Cardiac muscle cell (in vitro differentiated cells and primary cell): Measurements from ENCODE around the gene AQR. TPM values are rescaled to one million over a fixed set of nuclear protein-coding genes. Genes with fewer than 3 reads are reported as not detected.
A peak's percentile ranks its signal among the peaks of the same experiment; 100 is the strongest.

ENCODE experiments used
- DNase-seq, 2 donors: peaks; one replicate each; pipeline versions ENCODE4 v3.0.0 to v3.0.0-alpha.2; 2010 to 2017; ENCODE audit warnings: low read depth in 1 of 2, low spot score in 1 of 2
- H3K27ac ChIP-seq: fragments of 200-600 bp; sonication (generic); 2 replicates; pipeline ENCODE4 v1.5.1; 2016
- H3K27me3 ChIP-seq: fragments of 200-600 bp; sonication (generic); 2 replicates; pipeline ENCODE4 v1.6.0; 2016; ENCODE audit warnings: control low read depth
- H3K36me3 ChIP-seq: fragments of 200-600 bp; sonication (generic); 2 replicates; pipeline ENCODE4 v1.5.1; 2016; ENCODE audit warnings: control low read depth
- H3K4me1 ChIP-seq: fragments of 200-600 bp; sonication (generic); 2 replicates; pipeline ENCODE4 v1.8.1; 2017; ENCODE audit warnings: low read depth, mild to moderate bottlenecking, mixed run types
- H3K4me3 ChIP-seq: fragments of 200-600 bp; sonication (generic); 2 replicates; pipeline ENCODE4 v1.5.1; 2016; ENCODE audit warnings: mild to moderate bottlenecking
- H3K9me3 ChIP-seq: fragments of 200-600 bp; sonication (generic); 2 replicates; pipeline ENCODE4 v1.5.1; 2017; ENCODE audit warnings: low read depth, mild to moderate bottlenecking, control low read depth
- polyA plus RNA-seq: library from polyadenylated mRNA; unstranded; fragments of >200 nt; fragmentation: Nextera tagmentation; extraction: Ambion mirVana; gene quantifications from 2 replicates; pipeline ENCODE4 v1.2.1, GENCODE V29; 2016
- total RNA-seq: library from RNA; depleted of rRNA; stranded (reverse); fragments of >200 nt; gene quantifications from 2 replicates; pipeline ENCODE4 v1.2.3, GENCODE V29; 2016
- TF ChIP-seq, protein P1 (sequence below): IDR thresholded peaks from 2 replicates; pipeline ENCODE4 v1.5.1; 2012; ENCODE audit warnings: low read depth, mild to moderate bottlenecking, low read length

AQR gene
- total and polyA plus RNA-seq, 2 experiments from 2014 or later, result 14.7 to 20.6 TPM

DNA sequence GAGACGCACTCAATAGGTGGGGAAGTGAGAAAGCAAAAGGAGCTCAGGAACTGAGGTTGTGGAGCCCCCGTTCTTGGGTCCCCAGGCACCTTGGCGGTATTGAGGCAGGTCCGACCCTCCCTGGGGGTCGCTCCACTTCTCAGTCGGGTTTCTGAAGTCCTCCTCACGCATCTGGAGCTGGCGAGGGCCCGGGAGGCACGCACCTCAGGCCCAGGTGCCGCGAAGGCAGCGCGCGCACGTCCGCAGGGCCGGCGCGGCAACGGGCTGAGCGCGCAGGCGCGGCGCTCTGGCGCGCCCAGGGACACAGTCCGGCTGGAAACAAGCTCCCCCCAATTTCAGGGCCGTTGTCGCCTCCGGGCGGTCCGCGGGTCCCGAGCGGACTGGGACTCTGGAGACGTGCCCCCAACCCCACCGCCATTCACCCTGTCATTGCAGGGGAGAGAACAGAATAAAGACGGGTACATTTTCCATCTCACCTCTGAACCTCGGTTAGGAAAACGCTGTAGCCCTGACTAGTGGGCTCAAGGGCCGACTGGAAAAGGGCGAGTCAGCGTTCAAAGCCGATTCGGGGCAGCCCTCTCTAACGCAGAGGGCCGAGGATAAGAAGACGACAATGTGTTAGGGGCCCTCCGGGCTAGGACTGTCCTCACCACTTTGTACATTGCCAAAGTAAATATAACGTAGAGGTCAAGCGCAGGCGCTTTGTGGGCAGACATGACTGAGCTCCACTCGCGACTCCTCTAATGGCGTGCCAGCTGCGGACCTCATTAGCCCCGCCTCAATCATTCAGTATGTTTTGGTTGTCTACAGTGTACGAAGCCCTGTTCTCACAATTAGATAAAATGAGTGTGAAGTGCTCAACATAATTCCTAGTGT lies 18.7 kb upstream of the AQR start, which contains the start of gene ZNF770:
ZNF770 (minus strand) TSS at position 261 of the 876 bp plus-strand sequence. CDS start 4,853 bp downstream, outside the sequence.
- Histone ChIP-seq H3K9me3 (no peaks in the 10 kb centered on the region), H3K36me3 (no peaks in the 10 kb centered on the region), H3K27ac (peak within 1 kb of the TSS; percentile 98), H3K27me3 (no peaks in the 10 kb centered on the region), H3K4me3 (peak within 1 kb of the TSS; percentile 83), H3K4me1 (peaks cover 23% of the 10 kb centered on the region)
- DNase-seq, result peak; percentile 84 to 85
- TF ChIP-seq, protein P1, sequence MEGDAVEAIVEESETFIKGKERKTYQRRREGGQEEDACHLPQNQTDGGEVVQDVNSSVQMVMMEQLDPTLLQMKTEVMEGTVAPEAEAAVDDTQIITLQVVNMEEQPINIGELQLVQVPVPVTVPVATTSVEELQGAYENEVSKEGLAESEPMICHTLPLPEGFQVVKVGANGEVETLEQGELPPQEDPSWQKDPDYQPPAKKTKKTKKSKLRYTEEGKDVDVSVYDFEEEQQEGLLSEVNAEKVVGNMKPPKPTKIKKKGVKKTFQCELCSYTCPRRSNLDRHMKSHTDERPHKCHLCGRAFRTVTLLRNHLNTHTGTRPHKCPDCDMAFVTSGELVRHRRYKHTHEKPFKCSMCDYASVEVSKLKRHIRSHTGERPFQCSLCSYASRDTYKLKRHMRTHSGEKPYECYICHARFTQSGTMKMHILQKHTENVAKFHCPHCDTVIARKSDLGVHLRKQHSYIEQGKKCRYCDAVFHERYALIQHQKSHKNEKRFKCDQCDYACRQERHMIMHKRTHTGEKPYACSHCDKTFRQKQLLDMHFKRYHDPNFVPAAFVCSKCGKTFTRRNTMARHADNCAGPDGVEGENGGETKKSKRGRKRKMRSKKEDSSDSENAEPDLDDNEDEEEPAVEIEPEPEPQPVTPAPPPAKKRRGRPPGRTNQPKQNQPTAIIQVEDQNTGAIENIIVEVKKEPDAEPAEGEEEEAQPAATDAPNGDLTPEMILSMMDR, result no peak

DNA sequence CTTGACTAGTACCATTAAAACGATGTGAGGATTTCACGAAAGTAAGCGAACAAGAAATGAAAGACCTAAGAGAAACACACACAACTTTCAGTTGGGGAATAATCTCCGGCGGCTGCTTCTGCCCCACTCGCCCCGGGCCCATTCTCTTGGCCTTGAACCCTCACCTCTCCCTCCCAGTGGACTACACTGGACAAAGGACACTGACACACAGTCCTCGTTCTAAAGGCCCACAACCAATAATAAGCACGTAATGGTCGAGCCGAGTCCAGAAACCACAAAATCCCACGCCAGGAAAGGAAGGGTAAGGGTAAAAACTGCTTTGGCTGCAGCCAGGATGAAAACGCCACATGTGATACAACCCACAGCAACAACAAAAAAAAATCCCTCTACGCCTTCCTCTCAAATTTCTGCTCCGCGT lies 18.1 kb upstream of the AQR start:
- no peaks in the 10 kb centered on the region for H3K27me3 ChIP-seq
- peaks cover 4% of the 10 kb centered on the region for H3K36me3 ChIP-seq
- peaks cover 23% of the 10 kb centered on the region for H3K4me1 ChIP-seq
- H3K4me3 ChIP-seq, result peak overlapping the region; percentile 83
- TF ChIP-seq, protein P1, result no peak
- DNase-seq, result no peak
- H3K9me3 ChIP-seq, result no peaks in the 10 kb centered on the region
- H3K27ac ChIP-seq, result peak overlapping the region; percentile 98

DNA sequence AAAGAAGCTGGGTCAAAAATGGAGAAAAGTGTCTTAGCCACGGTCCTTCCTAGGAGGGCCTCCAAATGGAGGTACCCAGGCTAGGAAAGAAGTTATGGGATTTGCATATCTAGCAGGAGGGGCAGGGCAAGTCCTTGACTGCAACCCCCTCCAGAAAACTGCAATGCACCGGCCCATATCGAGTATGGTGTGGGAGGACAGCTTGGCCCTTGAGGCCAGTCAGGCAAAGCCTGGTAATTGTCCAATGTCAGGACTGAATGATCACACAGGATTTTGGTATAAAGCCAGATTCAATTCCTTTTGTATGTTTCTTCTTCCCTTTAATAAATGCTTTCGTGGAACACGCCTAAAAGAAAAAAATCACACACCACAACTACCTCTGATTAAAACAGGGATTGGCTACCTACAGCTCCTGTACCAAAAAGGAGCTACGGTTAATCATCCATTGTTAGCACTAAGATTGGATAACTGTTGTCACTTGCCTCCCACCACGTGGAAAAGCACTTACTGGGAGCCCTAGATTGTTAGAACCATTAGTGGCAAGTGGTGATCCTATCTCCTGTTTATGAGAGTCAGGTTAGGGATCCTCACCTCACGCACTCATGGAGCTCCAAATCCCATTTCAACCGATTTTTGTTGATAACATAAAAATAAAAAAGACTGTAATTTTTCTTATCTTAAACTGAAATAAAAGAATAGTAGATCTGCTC lies 17.4 kb upstream of the AQR start:
- H3K27ac ChIP-seq, result peak overlapping the region; percentile 98
- peaks cover 23% of the 10 kb centered on the region for H3K4me1 ChIP-seq

DNA sequence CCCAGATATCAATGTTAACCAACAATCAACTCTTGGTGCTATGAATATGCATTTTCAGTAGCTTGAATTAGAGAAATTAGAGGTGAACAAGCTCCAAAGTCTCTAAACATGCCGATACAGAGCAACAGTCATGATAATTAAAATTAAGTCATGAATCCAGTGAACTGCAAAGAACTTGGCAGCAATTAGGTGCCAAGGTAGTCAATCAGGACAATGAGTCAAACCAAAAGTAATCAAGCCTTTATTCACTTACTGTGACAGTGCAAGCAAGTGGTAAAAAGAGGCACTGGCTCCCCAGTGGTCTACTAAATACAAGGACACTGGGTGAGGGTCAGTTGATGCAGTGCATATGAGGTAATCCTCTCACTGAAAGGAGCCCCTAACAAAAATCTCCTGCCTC lies 16.8 kb upstream of the AQR start:
- no peak for DNase-seq
- Histone ChIP-seq H3K4me3 (peak overlapping the region; percentile 83), H3K27me3 (no peaks in the 10 kb centered on the region), H3K4me1 (peaks cover 23% of the 10 kb centered on the region), H3K9me3 (no peaks in the 10 kb centered on the region), H3K27ac (peak overlapping the region; percentile 98), H3K36me3 (peaks cover 13% of the 10 kb centered on the region)
- TF ChIP-seq, protein P1, result no peak

More for the DNA sequence above, 17.4 kb upstream of the AQR start:
- no peaks in the 10 kb centered on the region for H3K27me3 ChIP-seq
- no peaks in the 10 kb centered on the region for H3K9me3 ChIP-seq
- H3K36me3 ChIP-seq, result peaks cover 8% of the 10 kb centered on the region
- DNase-seq, result peak in 1 of 2 donors; percentile 30
- H3K4me3 ChIP-seq, result peak overlapping the region; percentile 83
- TF ChIP-seq, protein P1, result no peak

DNA sequence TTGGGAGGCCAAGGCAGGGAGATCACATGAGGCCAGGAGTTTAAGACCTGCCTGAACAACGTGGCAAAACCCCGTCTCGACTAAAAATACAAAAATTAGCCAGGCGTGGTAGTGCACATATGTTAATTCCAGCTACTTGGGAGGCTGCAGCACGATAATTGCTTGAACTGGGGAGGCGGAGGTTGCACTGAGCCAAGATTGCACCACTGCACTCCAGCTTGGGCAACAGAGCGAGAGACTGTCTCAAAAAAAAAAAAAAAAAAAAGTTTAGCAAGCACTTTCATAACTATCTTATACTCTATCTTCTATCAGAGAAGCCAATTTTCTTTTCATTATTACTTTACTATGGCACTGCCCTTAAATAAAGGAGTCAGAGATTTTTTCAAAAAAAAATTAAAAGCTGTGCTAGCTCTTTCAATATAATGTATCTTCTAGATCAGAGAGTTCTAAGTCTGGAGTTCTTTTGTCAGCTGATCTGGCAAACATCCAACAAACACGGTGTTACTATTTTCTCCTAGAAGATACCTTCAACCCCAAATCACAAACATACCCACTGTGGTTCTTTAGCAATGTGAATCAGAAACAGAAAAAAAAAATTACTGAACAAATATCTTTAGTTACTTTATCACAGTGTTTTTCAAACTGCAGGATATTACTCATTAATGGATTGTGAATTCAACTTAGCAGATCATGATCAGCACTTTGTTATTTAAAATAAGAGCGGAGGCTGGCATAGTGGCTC lies 15.5 kb upstream of the AQR start:
- Histone ChIP-seq H3K4me1 (peaks cover 23% of the 10 kb centered on the region), H3K27ac (peak overlapping the region; percentile 34), H3K36me3 (peaks cover 13% of the 10 kb centered on the region), H3K27me3 (no peaks in the 10 kb centered on the region), H3K4me3 (no peak overlapping the region), H3K9me3 (no peaks in the 10 kb centered on the region)
- TF ChIP-seq, protein P1, result no peak
- peak; percentile 40 to 65 for DNase-seq
